Measurements from ENCODE around the gene TSHR. TPM values are rescaled to one million over a fixed set of nuclear protein-coding genes. Genes with fewer than 3 reads are reported as not detected.

Gene TSHR
- total and polyA plus RNA-seq, 3 experiments from 2014 or later: not detected

- no peaks in the 10 kb centered on the region for H3K27me3 ChIP-seq (ENCODE audit: insufficient read depth, low read length, poor library complexity, severe bottlenecking)
- no peak overlapping the region for H3K4me3 ChIP-seq (ENCODE audit: low read length)
- no peak for DNase-seq
- H3K4me3 Mint-ChIP-seq: no peak overlapping the region
- H3K9me3 ChIP-seq (ENCODE audit: low read length): no peaks in the 10 kb centered on the region
- POLR2A ChIA-PET: interaction anchor here (0.6 kb wide), 1 partner anchor 48 kb away, joined by 3 read pairs; the partner anchor contains the start of gene GTF2A1
- peaks cover 21% of the 10 kb centered on the region for H3K4me1 ChIP-seq (ENCODE audit: insufficient read depth, low read length)
- peaks cover 37 to 43% (median 42%) of the 10 kb centered on the region in 3 donors for H3K4me1 Mint-ChIP-seq
- no peaks in the 10 kb centered on the region for H3K9me3 Mint-ChIP-seq
- no peak overlapping the region for H3K27ac Mint-ChIP-seq
- CTCF ChIA-PET: interaction anchor here (0.6 to 4.1 kb wide), 4 partner anchors 9 to 176 kb away, joined by 3 to 37 read pairs (median 4); no protein-coding TSS in a partner anchor
- no peak overlapping the region for H3K27ac ChIP-seq (ENCODE audit: low read depth, low read length)
- no peaks in the 10 kb centered on the region for H3K36me3 ChIP-seq (ENCODE audit: insufficient read depth, low read length)
- peaks cover 0 to 4% (median 0%) of the 10 kb centered on the region in 3 donors for H3K36me3 Mint-ChIP-seq
- no peaks in the 10 kb centered on the region for H3K27me3 Mint-ChIP-seq
These were observed 216.9 kb downstream of the TSHR start for GRCh38 chr14:81172353-81172752.

GRCh38 chr14:81172881-81173280, 217.5 kb downstream of the TSHR start:
- H3K36me3 ChIP-seq (ENCODE audit: insufficient read depth, low read length): no peaks in the 10 kb centered on the region
- H3K27ac ChIP-seq (ENCODE audit: low read depth, low read length): no peak overlapping the region
- no peak for DNase-seq
- Mint-ChIP-seq H3K4me3 (no peak overlapping the region), H3K9me3 (no peaks in the 10 kb centered on the region), H3K27ac (no peak overlapping the region), H3K36me3 (peaks cover 0 to 4% (median 0%) of the 10 kb centered on the region in 3 donors), H3K27me3 (no peaks in the 10 kb centered on the region), H3K4me1 (peaks cover 41 to 48% (median 47%) of the 10 kb centered on the region in 3 donors)
- ChIA-PET CTCF (interaction anchor here (2.1 to 4.1 kb wide), 2 partner anchors 46 to 176 kb away, joined by 5 to 37 read pairs; no protein-coding TSS in a partner anchor), POLR2A (interaction anchor here (0.6 kb wide), 1 partner anchor 48 kb away, joined by 3 read pairs; the partner anchor contains the start of gene GTF2A1)
- no peaks in the 10 kb centered on the region for H3K27me3 ChIP-seq (ENCODE audit: insufficient read depth, low read length, poor library complexity, severe bottlenecking)
- H3K9me3 ChIP-seq (ENCODE audit: low read length): no peaks in the 10 kb centered on the region
- no peak overlapping the region for H3K4me3 ChIP-seq (ENCODE audit: low read length)
- peaks cover 21% of the 10 kb centered on the region for H3K4me1 ChIP-seq (ENCODE audit: insufficient read depth, low read length)

DNA sequence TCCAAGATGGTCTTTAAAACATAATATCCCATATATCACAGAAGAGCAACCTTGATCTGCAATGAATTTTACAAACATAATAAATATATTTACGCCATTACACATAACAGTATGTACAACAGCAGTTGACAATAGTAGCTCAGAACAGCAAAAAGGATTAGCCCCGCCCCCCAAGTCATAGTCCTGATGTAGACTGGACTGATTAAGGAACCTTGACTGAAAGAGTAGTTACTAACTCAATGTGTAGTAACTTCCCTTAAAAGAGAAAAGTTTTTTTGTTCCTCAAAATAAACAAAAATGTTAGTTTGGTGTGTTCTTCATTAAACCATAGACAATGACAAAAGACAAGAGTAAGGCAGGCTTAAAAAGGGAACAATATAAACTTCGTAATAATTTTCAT, 220.8 kb downstream of the TSHR start:
- H3K36me3 ChIP-seq (ENCODE audit: insufficient read depth, low read length): peaks cover 4% of the 10 kb centered on the region
- H3K4me1 ChIP-seq (ENCODE audit: insufficient read depth, low read length): peaks cover 3% of the 10 kb centered on the region
- H3K27ac ChIP-seq (ENCODE audit: low read depth, low read length): no peak overlapping the region
- peaks cover 5 to 15% (median 7%) of the 10 kb centered on the region in 3 donors for H3K36me3 Mint-ChIP-seq
- peaks cover 26 to 39% (median 32%) of the 10 kb centered on the region in 3 donors for H3K4me1 Mint-ChIP-seq
- peak overlapping the region in 1 of 7 donors; percentile 16 for H3K4me3 Mint-ChIP-seq
- no peak overlapping the region for H3K4me3 ChIP-seq (ENCODE audit: low read length)
- H3K27ac Mint-ChIP-seq: peak overlapping the region in 7 of 8 donors; percentile 28 to 81 (median 74)
- H3K27me3 Mint-ChIP-seq: no peaks in the 10 kb centered on the region
- H3K27me3 ChIP-seq (ENCODE audit: insufficient read depth, low read length, poor library complexity, severe bottlenecking): no peaks in the 10 kb centered on the region
- H3K9me3 ChIP-seq (ENCODE audit: low read length): no peaks in the 10 kb centered on the region
- H3K9me3 Mint-ChIP-seq: no peaks in the 10 kb centered on the region
- CTCF ChIA-PET: interaction anchor here (1.4 to 1.5 kb wide), 2 partner anchors 31 to 189 kb away, joined by 3 read pairs; no protein-coding TSS in a partner anchor
- DNase-seq: no peak
- POLR2A ChIA-PET: no interaction called here

GRCh38 chr14:81177225-81177624, 221.8 kb downstream of the TSHR start:
- H3K27me3 Mint-ChIP-seq: no peaks in the 10 kb centered on the region
- Histone ChIP-seq H3K27ac (ENCODE audit: low read depth, low read length) (peak overlapping the region; percentile 10), H3K36me3 (ENCODE audit: insufficient read depth, low read length) (peaks cover 8% of the 10 kb centered on the region), H3K4me1 (ENCODE audit: insufficient read depth, low read length) (peaks cover 3% of the 10 kb centered on the region), H3K27me3 (ENCODE audit: insufficient read depth, low read length, poor library complexity, severe bottlenecking) (no peaks in the 10 kb centered on the region), H3K9me3 (ENCODE audit: low read length) (no peaks in the 10 kb centered on the region), H3K4me3 (ENCODE audit: low read length) (no peak overlapping the region)
- DNase-seq: no peak
- POLR2A ChIA-PET: no interaction called here
- peak overlapping the region in 6 of 7 donors; percentile 30 to 66 (median 54) for H3K4me3 Mint-ChIP-seq
- H3K9me3 Mint-ChIP-seq: no peaks in the 10 kb centered on the region
- peaks cover 26 to 46% (median 38%) of the 10 kb centered on the region in 3 donors for H3K4me1 Mint-ChIP-seq
- H3K27ac Mint-ChIP-seq: peak overlapping the region; percentile 29 to 87 (median 74)
- peaks cover 8 to 23% (median 11%) of the 10 kb centered on the region in 3 donors for H3K36me3 Mint-ChIP-seq
- CTCF ChIA-PET: interaction anchor here (1.4 kb wide), 1 partner anchor 190 kb away, joined by 3 read pairs; no protein-coding TSS in a partner anchor

GRCh38 chr14:81178063-81178462, 222.6 kb downstream of the TSHR start:
- Mint-ChIP-seq H3K9me3 (no peaks in the 10 kb centered on the region), H3K4me3 (peak overlapping the region in 2 of 7 donors; percentile 8 to 40), H3K36me3 (peaks cover 8 to 29% (median 16%) of the 10 kb centered on the region in 3 donors), H3K27ac (peak overlapping the region; percentile 59 to 81 (median 72)), H3K27me3 (no peaks in the 10 kb centered on the region), H3K4me1 (peaks cover 31 to 53% (median 46%) of the 10 kb centered on the region in 3 donors)
- ChIA-PET POLR2A (no interaction called here), CTCF (interaction anchor here (1.4 to 2.9 kb wide), 2 partner anchors 8 to 18 kb away, joined by 4 to 8 read pairs; no protein-coding TSS in a partner anchor)
- H3K4me1 ChIP-seq (ENCODE audit: insufficient read depth, low read length): peaks cover 3% of the 10 kb centered on the region
- peaks cover 10% of the 10 kb centered on the region for H3K36me3 ChIP-seq (ENCODE audit: insufficient read depth, low read length)
- no peaks in the 10 kb centered on the region for H3K9me3 ChIP-seq (ENCODE audit: low read length)
- no peaks in the 10 kb centered on the region for H3K27me3 ChIP-seq (ENCODE audit: insufficient read depth, low read length, poor library complexity, severe bottlenecking)
- no peak overlapping the region for H3K4me3 ChIP-seq (ENCODE audit: low read length)
- peak overlapping the region; percentile 10 for H3K27ac ChIP-seq (ENCODE audit: low read depth, low read length)
- no peak for DNase-seq

DNA sequence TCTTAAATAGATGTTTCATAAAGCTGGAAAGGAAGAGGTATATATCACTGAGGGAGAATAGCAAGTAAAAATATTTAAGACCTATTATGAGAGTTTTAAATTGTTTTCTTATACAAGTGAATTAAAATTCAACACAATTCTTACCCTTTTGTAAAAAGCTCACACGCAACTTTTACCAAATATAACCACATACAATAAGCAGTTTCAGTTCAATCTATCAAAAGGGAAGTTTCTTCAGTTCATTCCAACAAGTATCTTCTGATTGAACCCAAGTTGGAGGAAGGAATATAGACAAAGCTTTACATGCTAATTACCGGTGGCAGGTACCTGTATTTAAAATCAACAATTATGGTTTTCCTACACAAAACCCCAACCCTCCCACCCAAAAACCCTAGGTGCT, 224.2 kb downstream of the TSHR start:
- Mint-ChIP-seq H3K36me3 (peaks cover 8 to 42% (median 25%) of the 10 kb centered on the region in 3 donors), H3K4me1 (peaks cover 37 to 64% (median 60%) of the 10 kb centered on the region in 3 donors), H3K9me3 (no peaks in the 10 kb centered on the region), H3K4me3 (no peak overlapping the region), H3K27ac (peak overlapping the region in 4 of 8 donors; percentile 5 to 56 (median 28)), H3K27me3 (no peaks in the 10 kb centered on the region)
- Histone ChIP-seq H3K9me3 (ENCODE audit: low read length) (no peaks in the 10 kb centered on the region), H3K27ac (ENCODE audit: low read depth, low read length) (no peak overlapping the region), H3K4me1 (ENCODE audit: insufficient read depth, low read length) (peaks cover 3% of the 10 kb centered on the region), H3K4me3 (ENCODE audit: low read length) (no peak overlapping the region), H3K27me3 (ENCODE audit: insufficient read depth, low read length, poor library complexity, severe bottlenecking) (no peaks in the 10 kb centered on the region), H3K36me3 (ENCODE audit: insufficient read depth, low read length) (peaks cover 10% of the 10 kb centered on the region)
- DNase-seq: no peak
- POLR2A ChIA-PET: interaction anchor here (1.2 kb wide), 1 partner anchor 39 kb away, joined by 4 read pairs; no protein-coding TSS in a partner anchor
- CTCF ChIA-PET: interaction anchor here (0.8 to 2.9 kb wide), 3 partner anchors 10 to 183 kb away, joined by 3 to 8 read pairs (median 3); no protein-coding TSS in a partner anchor

DNA sequence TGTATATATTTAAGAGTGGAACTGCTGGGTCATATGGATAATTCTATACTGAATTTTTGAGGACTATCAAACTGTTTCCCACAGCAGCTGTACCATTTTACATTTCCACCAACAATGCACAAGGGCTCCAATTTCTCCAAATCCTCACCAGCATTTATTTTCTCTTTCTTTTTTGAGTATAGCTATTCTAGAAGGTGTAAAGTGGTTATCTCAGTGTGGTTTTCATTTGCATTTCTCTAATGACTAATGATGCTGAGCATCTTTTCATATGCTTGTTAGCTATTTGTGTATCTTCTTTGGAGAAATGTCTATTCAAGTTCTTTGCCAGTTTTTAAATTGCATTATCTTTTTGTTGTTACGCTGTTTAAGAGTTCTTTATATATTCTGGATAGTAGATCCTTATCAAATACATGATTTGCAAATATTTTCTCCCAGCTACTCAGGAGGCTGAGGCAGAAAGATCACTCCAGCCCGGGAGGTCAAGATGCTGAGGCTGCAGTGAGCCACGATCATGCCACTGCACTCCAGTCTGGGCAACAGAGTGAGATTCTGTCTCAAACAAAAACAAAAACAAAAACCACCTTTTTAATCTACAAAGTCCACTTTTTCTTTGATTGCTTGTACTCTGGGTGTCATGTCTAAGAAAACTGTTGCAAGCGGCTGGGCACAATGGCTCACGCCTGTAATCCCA, 232.6 kb downstream of the TSHR start:
- POLR2A ChIA-PET: no interaction called here
- Mint-ChIP-seq H3K27me3 (no peaks in the 10 kb centered on the region), H3K9me3 (no peaks in the 10 kb centered on the region), H3K4me3 (no peak overlapping the region), H3K4me1 (peaks cover 43 to 69% (median 63%) of the 10 kb centered on the region in 3 donors), H3K27ac (peak overlapping the region in 4 of 8 donors; percentile 7 to 54 (median 34)), H3K36me3 (peaks cover 8 to 73% (median 26%) of the 10 kb centered on the region in 3 donors)
- no peak for DNase-seq
- Histone ChIP-seq H3K27me3 (ENCODE audit: insufficient read depth, low read length, poor library complexity, severe bottlenecking) (no peaks in the 10 kb centered on the region), H3K27ac (ENCODE audit: low read depth, low read length) (no peak overlapping the region), H3K4me1 (ENCODE audit: insufficient read depth, low read length) (peaks cover 14% of the 10 kb centered on the region), H3K4me3 (ENCODE audit: low read length) (no peak overlapping the region), H3K9me3 (ENCODE audit: low read length) (no peaks in the 10 kb centered on the region), H3K36me3 (ENCODE audit: insufficient read depth, low read length) (peaks cover 16% of the 10 kb centered on the region)
- CTCF ChIA-PET: interaction anchor here (2.5 kb wide), 1 partner anchor 17 kb away, joined by 12 read pairs; no protein-coding TSS in a partner anchor

All from CD8-positive, alpha-beta memory T cell (primary cell).